ENCODE data around the gene SPRR1B. TPM values are rescaled to one million over a fixed set of nuclear protein-coding genes. Genes with fewer than 3 reads are reported as not detected.

The SPRR1B gene
- total RNA-seq, 1 experiment from 2014 or later, result not detected

DNA sequence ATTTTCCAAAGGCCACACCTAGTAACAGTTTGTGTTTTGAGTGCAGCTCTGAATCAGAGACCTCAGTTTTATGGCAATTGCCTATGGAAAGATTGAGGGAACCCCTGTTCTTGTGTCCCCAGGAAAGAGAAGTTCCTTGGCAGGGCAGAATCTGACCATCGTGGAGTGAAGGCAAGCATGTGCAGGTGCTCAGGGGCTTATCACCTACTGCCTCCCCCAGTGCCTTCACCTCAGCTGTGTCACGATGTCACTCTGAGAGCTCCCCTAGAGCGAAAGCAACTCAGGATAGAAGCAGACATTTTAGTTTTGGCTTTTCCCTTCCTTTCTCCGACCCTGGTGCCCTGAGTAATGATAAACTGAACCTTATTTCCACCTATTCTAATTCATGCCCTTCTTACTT, 48.9 kb upstream of the SPRR1B start:
- no peak overlapping the region for H3K14ac ChIP-seq (ENCODE audit: insufficient read depth, low read length)
- H3K36me3 Mint-ChIP-seq (ENCODE audit: insufficient read depth in 1 of 3, low read depth in 3 of 3), result no peaks in the 10 kb centered on the region; a peak in 1 of 7 replicates
- H2AK5ac ChIP-seq (ENCODE audit: insufficient read length, low read length), result no peak overlapping the region
- no CpG with 5 or more reads among the region's 4 CpGs for WGBS (ENCODE audit: extremely low coverage, insufficient read length, low lambda C conversion rate)
- no peak overlapping the region for H3K56ac ChIP-seq (ENCODE audit: insufficient read length, low read depth, low read length)
- H3K18ac ChIP-seq (ENCODE audit: insufficient read length, low read depth, low read length), result no peak overlapping the region
- no peak overlapping the region for H4K91ac ChIP-seq (ENCODE audit: insufficient read length, low read depth, low read length)
- H3K27ac Mint-ChIP-seq, result no peak overlapping the region
- no peak overlapping the region for H4K5ac ChIP-seq (ENCODE audit: insufficient read length, low read depth, low read length)
- no peaks in the 10 kb centered on the region for H3K23me2 ChIP-seq (ENCODE audit: insufficient read length, low read depth, low read length, poor library complexity, severe bottlenecking)
- TF ChIP-seq, protein P1, sequence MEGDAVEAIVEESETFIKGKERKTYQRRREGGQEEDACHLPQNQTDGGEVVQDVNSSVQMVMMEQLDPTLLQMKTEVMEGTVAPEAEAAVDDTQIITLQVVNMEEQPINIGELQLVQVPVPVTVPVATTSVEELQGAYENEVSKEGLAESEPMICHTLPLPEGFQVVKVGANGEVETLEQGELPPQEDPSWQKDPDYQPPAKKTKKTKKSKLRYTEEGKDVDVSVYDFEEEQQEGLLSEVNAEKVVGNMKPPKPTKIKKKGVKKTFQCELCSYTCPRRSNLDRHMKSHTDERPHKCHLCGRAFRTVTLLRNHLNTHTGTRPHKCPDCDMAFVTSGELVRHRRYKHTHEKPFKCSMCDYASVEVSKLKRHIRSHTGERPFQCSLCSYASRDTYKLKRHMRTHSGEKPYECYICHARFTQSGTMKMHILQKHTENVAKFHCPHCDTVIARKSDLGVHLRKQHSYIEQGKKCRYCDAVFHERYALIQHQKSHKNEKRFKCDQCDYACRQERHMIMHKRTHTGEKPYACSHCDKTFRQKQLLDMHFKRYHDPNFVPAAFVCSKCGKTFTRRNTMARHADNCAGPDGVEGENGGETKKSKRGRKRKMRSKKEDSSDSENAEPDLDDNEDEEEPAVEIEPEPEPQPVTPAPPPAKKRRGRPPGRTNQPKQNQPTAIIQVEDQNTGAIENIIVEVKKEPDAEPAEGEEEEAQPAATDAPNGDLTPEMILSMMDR (conservative IDR thresholded peaks at IDR 0.05), result no peak
- no peaks in the 10 kb centered on the region for H3K9me3 ChIP-seq (ENCODE audit: control insufficient read depth, low read depth, low read length)
- H2BK20ac ChIP-seq (ENCODE audit: low read depth, low read length, poor library complexity, severe bottlenecking), result no peak overlapping the region
- no peak overlapping the region for H3T11ph ChIP-seq (ENCODE audit: low read length)
- H3K4me1 ChIP-seq (ENCODE audit: insufficient read depth, low read length), result no peaks in the 10 kb centered on the region
- H2AFZ ChIP-seq (ENCODE audit: low read length), result no peak overlapping the region
- H2BK15ac ChIP-seq (ENCODE audit: low read depth, low read length), result no peak overlapping the region
- H3K23ac ChIP-seq (ENCODE audit: insufficient read length, low read depth, low read length), result no peak overlapping the region
- H2BK12ac ChIP-seq (ENCODE audit: insufficient read length, low read depth, low read length), result no peak overlapping the region
- no peaks in the 10 kb centered on the region for H3K4me1 Mint-ChIP-seq
- H4K20me1 ChIP-seq (ENCODE audit: control insufficient read depth, insufficient read depth, insufficient read length), result no peaks in the 10 kb centered on the region
- no peak overlapping the region for H2BK5ac ChIP-seq (ENCODE audit: insufficient read length, low read length)
- no peak overlapping the region for H3K4me3 Mint-ChIP-seq
- no peak overlapping the region for H4K8ac ChIP-seq (replicated peaks; ENCODE audit: insufficient read length, low read depth, low read length)
- H3K9me3 Mint-ChIP-seq, result peaks cover 0 to 14% of the 10 kb centered on the region in 2 experiments; a peak in 3 of 5 replicates
- DNase-seq, result no peak
- no peak overlapping the region for H3K27ac ChIP-seq (ENCODE audit: insufficient read length, low read depth, low read length)
- H3K79me1 ChIP-seq (ENCODE audit: insufficient read depth, low read depth, low read length, poor library complexity, severe bottlenecking), result no peaks in the 10 kb centered on the region
- H3K4me2 ChIP-seq (ENCODE audit: insufficient read depth, insufficient read length, low read length), result no peak overlapping the region
- H3K79me2 ChIP-seq (ENCODE audit: insufficient read depth, low read length), result no peaks in the 10 kb centered on the region
- no peaks in the 10 kb centered on the region for H3K27me3 ChIP-seq (ENCODE audit: insufficient read depth, low read length)
- H2BK120ac ChIP-seq (ENCODE audit: low read depth, low read length, poor library complexity, severe bottlenecking), result no peak overlapping the region
- no peak overlapping the region for H3K4ac ChIP-seq (ENCODE audit: low read depth, low read length)
- no peak overlapping the region for H3K9ac ChIP-seq (ENCODE audit: extremely low read depth, insufficient read length, low read length)
- peaks cover 44% of the 10 kb centered on the region for H3K27me3 Mint-ChIP-seq (ENCODE audit: low read depth)

All from H9 (cell line).